SJCRH30 (cell line): ENCODE results near the gene GCHFR. TPM values are rescaled to one million over a fixed set of nuclear protein-coding genes. Genes with fewer than 3 reads are reported as not detected.

Source experiments
- DNase-seq, 2 experiments: peaks; one replicate each; pipeline ENCODE4 v3.0.0-alpha.2; 2015 to 2020
- H3K27ac ChIP-seq: fragments of 250-450 bp; sonication (Bioruptor Pico); 2 replicates; pipeline ENCODE4 v1.5.1; 2020; ENCODE audit warnings: mild to moderate bottlenecking, moderate library complexity
- H3K27me3 ChIP-seq: fragments of 250-450 bp; sonication (Bioruptor Pico); 2 replicates; pipeline ENCODE4 v1.5.1; 2020; ENCODE audit warnings: mild to moderate bottlenecking, moderate library complexity
- H3K36me3 ChIP-seq: fragments of 250-450 bp; sonication (Bioruptor Pico); 2 replicates; pipeline ENCODE4 v1.5.1; 2020; ENCODE audit warnings: mild to moderate bottlenecking, moderate library complexity
- H3K4me1 ChIP-seq: fragments of 250-450 bp; sonication (Bioruptor Pico); 2 replicates; pipeline ENCODE4 v1.5.1; 2020; ENCODE audit warnings: mild to moderate bottlenecking, moderate library complexity
- H3K4me3 ChIP-seq: fragments of 250-450 bp; sonication (Bioruptor Pico); 2 replicates; pipeline ENCODE4 v1.5.1; 2020; ENCODE audit warnings: mild to moderate bottlenecking, moderate library complexity
- H3K9me3 ChIP-seq: fragments of 250-450 bp; sonication (Bioruptor Pico); replicated peaks from 2 replicates; pipeline ENCODE4 v1.5.1; 2020; ENCODE audit warnings: mild to moderate bottlenecking, moderate library complexity
- total RNA-seq: library from RNA; depleted of rRNA; stranded (reverse); fragments of >200 nt; shearing (Covaris generic); gene quantifications from 2 replicates; pipeline ENCODE4 v1.2.3, GENCODE V29; 2014; rRNA removed

GCHFR gene
- total RNA-seq, 1 experiment from 2014 or later: not detected

- Histone ChIP-seq H3K27ac (peak overlapping the region; percentile 76), H3K4me1 (no peaks in the 10 kb centered on the region), H3K36me3 (no peaks in the 10 kb centered on the region), H3K27me3 (no peaks in the 10 kb centered on the region), H3K9me3 (no peaks in the 10 kb centered on the region), H3K4me3 (peak overlapping the region; percentile 89)
- DNase-seq: no peak
These were observed 42.8 kb downstream of the GCHFR start for GRCh38 chr15:40806672-40807027.

- Histone ChIP-seq H3K27me3 (no peaks in the 10 kb centered on the region), H3K27ac (peak within 1 kb of the TSS; percentile 76), H3K9me3 (no peaks in the 10 kb centered on the region), H3K4me1 (no peaks in the 10 kb centered on the region), H3K4me3 (peak within 1 kb of the TSS; percentile 89), H3K36me3 (no peaks in the 10 kb centered on the region)
- peak; percentile 99 for DNase-seq
These were observed 43.4 kb downstream of the GCHFR start, which contains the start of the genes DNAJC17 and ZFYVE19 for GRCh38 chr15:40807028-40807887. Gene DNAJC17, minus strand, starts transcription at chr15:40807473. Its CDS starts 27 bp downstream, at chr15:40807446. Gene ZFYVE19, plus strand, starts transcription at chr15:40807089. Its CDS starts 501 bp downstream, at chr15:40807590.

GRCh38 chr15:40807888-40808461 lies 44.1 kb downstream of the GCHFR start:
- no peaks in the 10 kb centered on the region for H3K27me3 ChIP-seq
- H3K4me1 ChIP-seq: no peaks in the 10 kb centered on the region
- DNase-seq: no peak
- peak overlapping the region; percentile 89 for H3K4me3 ChIP-seq
- H3K27ac ChIP-seq: no peak overlapping the region; the same call in 1 of the 2 replicates
- no peaks in the 10 kb centered on the region for H3K36me3 ChIP-seq
- H3K9me3 ChIP-seq: no peaks in the 10 kb centered on the region

GRCh38 chr15:40808861-40809450 lies 45.1 kb downstream of the GCHFR start:
- H3K27ac ChIP-seq: no peak overlapping the region
- DNase-seq: no peak

GRCh38 chr15:40812721-40813425 lies 49.0 kb downstream of the GCHFR start:
- no peak for DNase-seq
- Histone ChIP-seq H3K27me3 (no peaks in the 10 kb centered on the region), H3K4me3 (no peak overlapping the region), H3K9me3 (no peaks in the 10 kb centered on the region), H3K27ac (no peak overlapping the region), H3K36me3 (no peaks in the 10 kb centered on the region), H3K4me1 (peaks cover 7% of the 10 kb centered on the region)

More at GRCh38 chr15:40808861-40809450, 45.1 kb downstream of the GCHFR start:
- Histone ChIP-seq H3K4me3 (no peak overlapping the region), H3K4me1 (no peaks in the 10 kb centered on the region), H3K27me3 (no peaks in the 10 kb centered on the region), H3K9me3 (no peaks in the 10 kb centered on the region), H3K36me3 (no peaks in the 10 kb centered on the region)

GRCh38 chr15:40815042-40815698 lies 51.3 kb downstream of the GCHFR start:
- no peaks in the 10 kb centered on the region for H3K9me3 ChIP-seq
- H3K27me3 ChIP-seq: no peaks in the 10 kb centered on the region
- no peak overlapping the region for H3K4me3 ChIP-seq
- peaks cover 7% of the 10 kb centered on the region for H3K4me1 ChIP-seq
- DNase-seq: peak; percentile 40 to 67
- no peak overlapping the region for H3K27ac ChIP-seq
- no peaks in the 10 kb centered on the region for H3K36me3 ChIP-seq

Other genes with a start within 250 kb of the GCHFR start
- gene CCDC32, start 199.0 kb upstream of the GCHFR start, total RNA-seq: 15.3 and 16.8 TPM in 2 replicates
- 17.0 and 19.0 TPM in 2 replicates for gene RPUSD2, start 194.8 kb upstream of the GCHFR start, total RNA-seq
- 93.7 and 100 TPM in 2 replicates for gene KNL1, start 169.8 kb upstream of the GCHFR start, total RNA-seq
- gene RAD51, start 68.9 kb upstream of the GCHFR start, total RNA-seq: 37.5 and 48.0 TPM in 2 replicates
- 19.3 and 19.6 TPM in 2 replicates for gene RMDN3, start 8.8 kb upstream of the GCHFR start, total RNA-seq
- 0.10 and 0.14 TPM in 2 replicates for gene C15orf62, start 5.9 kb downstream of the GCHFR start, total RNA-seq
- gene ZFYVE19, start 43.0 kb downstream of the GCHFR start, total RNA-seq: 10.6 and 14.1 TPM in 2 replicates
- gene DNAJC17, start 43.4 kb downstream of the GCHFR start, total RNA-seq: 35.0 and 43.5 TPM in 2 replicates
- not detected in 2 replicates for gene PPP1R14D, start 64.6 kb downstream of the GCHFR start, total RNA-seq
- not detected in 2 replicates for gene SPINT1, start 80.0 kb downstream of the GCHFR start, total RNA-seq
- 0.61 and 0.84 TPM in 2 replicates for gene RHOV, start 110.2 kb downstream of the GCHFR start, total RNA-seq
- 16.6 and 17.3 TPM in 2 replicates for gene VPS18, start 130.4 kb downstream of the GCHFR start, total RNA-seq
- gene DLL4, start 165.3 kb downstream of the GCHFR start, total RNA-seq: 0.43 and 0.48 TPM in 2 replicates
- 1.0 and 2.5 TPM in 2 replicates for gene CHAC1, start 189.4 kb downstream of the GCHFR start, total RNA-seq